Measurements from ENCODE around the gene SCAF11.
A peak's percentile ranks its signal among the peaks of the same experiment; 100 is the strongest.
"Not testable (repeated sequence)": the region's sequence is repeated elsewhere in the genome, so short reads cannot be mapped to it uniquely, and the experiment has no call there.

SCAF11 gene, protein sequence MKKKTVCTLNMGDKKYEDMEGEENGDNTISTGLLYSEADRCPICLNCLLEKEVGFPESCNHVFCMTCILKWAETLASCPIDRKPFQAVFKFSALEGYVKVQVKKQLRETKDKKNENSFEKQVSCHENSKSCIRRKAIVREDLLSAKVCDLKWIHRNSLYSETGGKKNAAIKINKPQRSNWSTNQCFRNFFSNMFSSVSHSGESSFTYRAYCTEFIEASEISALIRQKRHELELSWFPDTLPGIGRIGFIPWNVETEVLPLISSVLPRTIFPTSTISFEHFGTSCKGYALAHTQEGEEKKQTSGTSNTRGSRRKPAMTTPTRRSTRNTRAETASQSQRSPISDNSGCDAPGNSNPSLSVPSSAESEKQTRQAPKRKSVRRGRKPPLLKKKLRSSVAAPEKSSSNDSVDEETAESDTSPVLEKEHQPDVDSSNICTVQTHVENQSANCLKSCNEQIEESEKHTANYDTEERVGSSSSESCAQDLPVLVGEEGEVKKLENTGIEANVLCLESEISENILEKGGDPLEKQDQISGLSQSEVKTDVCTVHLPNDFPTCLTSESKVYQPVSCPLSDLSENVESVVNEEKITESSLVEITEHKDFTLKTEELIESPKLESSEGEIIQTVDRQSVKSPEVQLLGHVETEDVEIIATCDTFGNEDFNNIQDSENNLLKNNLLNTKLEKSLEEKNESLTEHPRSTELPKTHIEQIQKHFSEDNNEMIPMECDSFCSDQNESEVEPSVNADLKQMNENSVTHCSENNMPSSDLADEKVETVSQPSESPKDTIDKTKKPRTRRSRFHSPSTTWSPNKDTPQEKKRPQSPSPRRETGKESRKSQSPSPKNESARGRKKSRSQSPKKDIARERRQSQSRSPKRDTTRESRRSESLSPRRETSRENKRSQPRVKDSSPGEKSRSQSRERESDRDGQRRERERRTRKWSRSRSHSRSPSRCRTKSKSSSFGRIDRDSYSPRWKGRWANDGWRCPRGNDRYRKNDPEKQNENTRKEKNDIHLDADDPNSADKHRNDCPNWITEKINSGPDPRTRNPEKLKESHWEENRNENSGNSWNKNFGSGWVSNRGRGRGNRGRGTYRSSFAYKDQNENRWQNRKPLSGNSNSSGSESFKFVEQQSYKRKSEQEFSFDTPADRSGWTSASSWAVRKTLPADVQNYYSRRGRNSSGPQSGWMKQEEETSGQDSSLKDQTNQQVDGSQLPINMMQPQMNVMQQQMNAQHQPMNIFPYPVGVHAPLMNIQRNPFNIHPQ (N-terminal part only)

DNA sequence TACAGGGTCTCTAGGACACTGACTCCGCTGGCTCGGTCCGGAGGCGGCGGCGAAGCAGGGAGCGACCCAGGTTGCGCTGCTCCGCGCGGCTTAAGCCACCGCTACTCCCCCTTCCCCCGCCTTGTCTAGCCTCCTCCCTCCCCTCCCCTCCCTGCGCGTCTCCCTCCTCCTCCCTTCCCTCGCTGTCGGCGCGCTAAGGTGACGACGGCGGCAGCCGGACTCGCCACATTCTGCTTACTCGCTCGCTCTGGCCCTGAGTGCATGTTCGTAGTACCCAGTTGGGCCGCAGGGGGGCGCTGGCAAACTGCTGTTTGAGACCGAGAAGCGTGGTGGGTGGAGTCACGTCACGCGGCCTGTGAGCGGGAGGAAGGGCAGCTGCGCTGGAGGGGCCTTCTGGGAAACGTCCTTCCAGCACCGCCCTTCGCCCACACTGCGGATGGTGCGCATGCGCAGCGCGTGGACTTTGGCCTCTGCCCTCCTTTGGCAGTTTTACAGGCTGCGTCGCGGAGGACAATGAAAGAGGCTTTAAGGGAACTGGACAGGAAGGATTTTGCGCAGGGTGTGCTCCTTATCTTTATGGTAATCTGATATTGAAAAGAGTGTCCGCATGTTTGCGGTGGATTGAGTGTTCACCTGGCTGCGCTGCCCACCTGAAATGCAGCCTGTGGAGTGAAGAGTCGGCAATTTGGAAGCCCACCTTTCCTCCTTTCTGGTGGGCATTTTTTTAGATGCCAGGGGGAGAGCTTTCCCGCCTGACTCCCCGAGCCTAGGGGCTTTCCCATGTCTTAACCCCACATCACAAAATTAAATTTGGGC lies at the start of gene SCAF11:
Gene SCAF11, minus strand, starts transcription at position 107 of the 816 bp plus-strand sequence. CDS start 26,407 bp downstream, outside the sequence.
- peak; percentile 97 for DNase-seq

DNA sequence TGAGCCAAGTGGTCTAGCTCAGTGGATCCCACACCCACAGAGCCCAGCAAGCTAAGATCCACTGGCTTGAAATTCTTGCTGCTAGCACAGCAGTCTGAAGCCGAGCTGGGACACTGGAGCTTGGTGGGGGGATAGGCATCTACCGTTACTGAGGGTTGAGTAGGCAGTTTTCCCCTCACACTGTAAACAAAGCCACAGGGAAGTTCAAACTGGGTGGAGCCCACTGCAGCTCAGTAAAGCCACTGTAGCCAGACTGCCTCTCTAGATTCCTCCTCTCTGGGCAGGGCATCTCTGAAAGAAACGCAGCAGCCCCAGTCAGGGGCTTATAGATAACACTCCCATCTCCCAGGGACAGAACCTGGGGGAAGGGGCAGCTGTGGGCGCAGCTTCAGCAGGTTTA lies 46.7 kb upstream of the SCAF11 start:
- not testable (repeated sequence) for DNase-seq

DNA sequence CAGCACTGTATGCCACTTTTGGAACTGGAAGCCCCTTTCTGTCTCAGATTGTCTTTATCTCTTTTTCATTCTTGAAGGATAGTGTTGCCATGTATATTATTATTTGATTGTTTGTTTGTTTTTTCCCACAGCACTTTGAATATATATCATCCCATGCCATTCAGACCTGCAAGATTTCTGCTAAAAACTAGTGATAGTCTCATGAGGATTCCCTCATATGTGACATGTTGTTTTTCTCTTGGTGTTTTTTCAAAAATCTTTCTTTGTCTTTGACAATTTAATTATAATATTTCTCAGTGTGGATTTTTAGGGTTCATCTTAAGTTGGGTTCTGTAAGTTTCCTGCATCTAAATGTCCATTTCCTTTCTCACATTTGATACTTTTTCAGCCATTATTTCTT lies 36.8 kb upstream of the SCAF11 start:
- DNase-seq, result no peak

DNA sequence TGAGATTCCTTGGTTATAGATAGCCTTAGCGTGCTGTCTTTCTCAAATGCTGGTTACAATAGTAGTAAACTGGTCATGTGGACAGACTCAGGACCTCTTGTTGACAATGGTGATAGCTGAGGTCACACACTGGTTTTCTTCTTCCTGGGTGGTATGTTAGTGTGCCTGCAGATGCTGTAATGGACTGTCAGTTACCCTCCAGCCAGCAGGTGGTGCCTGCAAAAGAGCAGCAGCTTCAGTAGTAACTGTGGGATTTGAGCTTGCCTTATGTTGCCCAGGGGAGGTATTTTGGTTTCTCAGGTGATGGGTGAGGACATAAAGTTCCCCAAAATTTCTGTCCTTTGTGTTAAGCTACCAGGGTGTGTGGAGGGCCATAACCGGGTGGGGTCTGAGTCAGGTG lies 33.7 kb upstream of the SCAF11 start:
- no peak for DNase-seq

DNA sequence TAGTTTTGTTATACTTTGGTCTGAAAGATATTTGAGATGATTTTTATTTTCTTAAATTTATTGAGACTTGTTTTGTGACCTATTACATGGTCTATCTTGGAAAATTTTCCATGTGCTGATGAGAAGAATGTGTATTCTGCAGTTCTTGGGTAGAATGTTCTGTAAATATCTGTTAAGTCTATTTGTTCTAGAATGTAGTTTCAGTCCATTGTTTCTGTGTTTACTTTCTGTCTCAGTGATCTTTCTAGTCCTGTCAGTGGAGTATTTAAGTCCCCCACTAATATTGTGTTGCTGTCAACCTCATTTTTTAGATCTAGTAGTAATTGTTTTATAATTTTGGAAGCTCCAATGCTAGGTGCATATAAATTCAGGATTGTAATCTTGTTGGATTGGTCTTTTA lies 30.4 kb upstream of the SCAF11 start:
- no peak for DNase-seq

DNA sequence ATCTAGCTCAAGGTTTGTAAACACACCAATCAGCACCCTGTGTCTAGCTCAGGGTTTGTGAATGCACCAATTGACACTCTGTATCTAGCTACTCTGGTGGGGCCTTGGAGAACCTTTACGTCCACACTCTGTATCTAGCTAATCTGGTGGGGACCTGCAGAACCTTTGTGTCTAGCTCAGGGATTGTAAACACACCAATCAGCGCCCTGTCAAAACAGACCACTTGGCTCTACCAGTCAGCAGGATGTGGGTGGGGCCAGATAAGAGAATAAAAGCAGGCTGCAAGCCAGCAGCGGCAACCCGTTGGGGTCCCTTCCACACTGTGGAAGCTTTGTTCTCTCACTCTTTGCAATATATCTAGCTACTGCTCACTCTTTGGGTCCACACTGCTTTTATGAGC lies 28.3 kb upstream of the SCAF11 start:
- not testable (repeated sequence) for DNase-seq

DNA sequence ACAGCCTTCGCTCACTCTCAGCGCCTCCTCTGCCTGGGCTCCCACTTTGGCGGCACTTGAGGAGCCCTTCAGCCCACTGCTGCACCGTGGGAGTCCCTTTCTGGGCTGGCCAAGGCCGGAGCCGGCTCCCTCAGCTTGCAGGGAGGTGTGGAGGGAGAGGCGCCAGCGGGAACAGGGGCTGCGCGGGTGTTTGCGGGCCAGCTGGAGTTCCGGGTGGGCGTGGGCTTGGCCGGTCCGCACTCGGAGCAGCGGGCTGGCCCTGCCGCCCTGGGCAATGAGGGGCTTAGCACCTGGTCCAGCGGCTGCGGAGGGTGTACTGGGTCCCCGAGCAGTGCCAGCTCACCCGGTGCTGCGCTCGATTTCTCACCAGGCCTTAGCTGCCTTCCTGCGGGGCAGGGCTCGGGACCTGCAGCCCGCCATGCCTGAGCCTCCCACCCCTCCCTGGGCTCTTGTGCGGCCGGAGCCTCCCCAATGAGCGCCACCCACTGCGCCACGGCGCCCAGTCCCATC lies 27.5 kb upstream of the SCAF11 start:
- DNase-seq, result not testable (repeated sequence)

DNA sequence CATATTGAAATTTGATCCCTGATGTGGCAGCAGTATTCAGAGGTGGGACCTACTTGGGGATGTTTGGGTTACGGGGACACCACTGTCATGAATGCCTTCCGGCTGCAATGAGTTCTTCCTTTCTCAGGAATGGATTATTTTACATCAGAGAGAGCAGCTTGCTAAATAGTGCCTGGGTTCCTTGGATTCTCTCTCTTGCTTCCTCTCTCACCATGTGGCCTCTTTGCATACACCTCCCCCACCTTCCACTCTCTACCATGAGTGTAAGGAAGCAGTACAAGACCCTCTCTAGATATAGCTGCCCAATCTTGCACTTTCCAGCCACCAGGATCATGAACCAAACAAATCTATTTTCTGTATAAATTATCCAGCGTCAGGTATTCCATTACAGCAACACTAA lies 15.4 kb upstream of the SCAF11 start:
- DNase-seq, result no peak

DNA sequence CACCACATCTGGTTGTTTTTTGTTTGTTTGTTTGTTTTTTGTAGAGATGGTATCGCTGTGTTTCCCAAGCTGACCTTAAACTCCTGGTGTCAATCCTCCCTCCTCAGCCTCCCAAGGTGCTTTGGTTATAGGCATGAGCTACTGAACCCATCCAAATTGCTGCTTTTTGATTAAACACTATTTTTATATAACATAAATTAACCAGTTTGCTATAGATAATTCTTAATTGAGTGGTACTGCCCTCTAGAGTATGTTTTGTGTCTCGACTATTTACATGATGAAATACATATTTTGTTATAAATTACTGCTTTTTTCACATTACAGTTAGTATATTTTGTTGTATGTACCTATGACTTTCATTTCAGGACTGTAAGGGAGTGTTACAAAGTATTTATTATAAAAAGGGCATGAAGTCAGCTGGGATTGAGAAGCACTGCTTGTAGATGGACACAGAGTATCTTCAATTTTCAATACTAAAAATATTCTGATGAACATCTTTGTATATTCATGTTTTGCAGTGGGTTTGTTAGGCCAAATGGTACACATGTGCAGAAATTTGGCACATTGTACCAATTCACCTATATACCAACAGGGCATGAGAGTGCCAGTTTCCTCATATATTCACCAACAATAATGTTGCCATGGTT lies 14.9 kb upstream of the SCAF11 start:
- DNase-seq, result no peak

DNA sequence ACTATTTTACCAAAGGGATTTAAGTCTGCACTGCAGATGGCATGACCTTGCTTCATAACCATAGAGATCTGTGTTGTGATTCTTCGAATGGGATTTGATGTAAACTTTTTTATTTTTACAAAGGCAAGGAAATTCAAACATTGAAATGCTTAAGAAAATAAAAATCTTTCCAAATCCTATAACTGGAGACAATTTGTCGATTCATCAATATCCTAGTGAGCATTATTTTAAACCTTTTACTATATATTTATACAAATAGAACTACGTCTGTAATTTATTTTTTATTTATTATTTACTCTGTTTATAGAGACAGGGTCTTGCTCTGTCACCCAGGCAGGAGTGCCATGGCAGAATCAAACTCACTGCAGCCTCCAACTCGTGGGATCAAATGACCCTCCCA lies 14.3 kb upstream of the SCAF11 start:
- DNase-seq, result no peak

DNA sequence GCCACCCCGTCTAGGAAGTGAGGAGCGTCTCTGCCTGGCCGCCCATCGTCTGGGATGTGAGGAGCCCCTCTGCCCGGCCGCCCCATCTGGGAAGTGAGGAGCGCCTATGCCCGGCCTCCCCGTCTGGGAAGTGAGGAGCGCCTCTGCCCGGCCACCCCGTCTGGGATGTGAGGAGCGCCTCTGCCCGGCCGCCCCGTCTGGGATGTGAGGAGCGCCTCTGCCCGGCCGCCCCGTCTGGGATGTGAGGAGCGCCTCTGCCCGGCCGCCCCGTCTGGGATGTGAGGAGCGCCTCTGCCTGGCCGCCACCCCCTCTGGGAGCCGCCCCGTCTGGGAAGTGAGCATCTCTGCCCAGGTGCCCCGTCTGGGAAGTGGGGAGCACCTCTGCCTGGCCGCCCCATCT lies 9.7 kb upstream of the SCAF11 start:
- not testable (repeated sequence) for DNase-seq

DNA sequence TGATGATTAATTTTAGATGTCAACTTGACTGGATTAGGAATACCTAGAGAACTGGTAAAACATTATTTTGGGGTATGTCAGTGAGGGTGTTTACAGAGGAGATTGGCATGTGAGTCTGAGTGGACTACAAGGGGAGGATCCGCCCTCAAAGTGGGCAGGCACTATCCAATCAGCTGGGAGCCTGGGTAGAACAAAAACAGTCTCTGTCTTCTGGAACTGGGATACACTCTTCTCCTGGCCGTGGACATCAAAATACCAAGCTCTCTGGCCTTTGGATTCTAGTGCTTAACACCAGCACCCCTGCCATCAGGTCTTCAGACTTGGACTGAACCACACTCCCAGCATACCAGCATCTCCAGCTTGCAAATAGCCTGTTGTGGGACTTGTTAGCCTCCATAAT lies 4.4 kb upstream of the SCAF11 start:
- DNase-seq, result no peak

DNA sequence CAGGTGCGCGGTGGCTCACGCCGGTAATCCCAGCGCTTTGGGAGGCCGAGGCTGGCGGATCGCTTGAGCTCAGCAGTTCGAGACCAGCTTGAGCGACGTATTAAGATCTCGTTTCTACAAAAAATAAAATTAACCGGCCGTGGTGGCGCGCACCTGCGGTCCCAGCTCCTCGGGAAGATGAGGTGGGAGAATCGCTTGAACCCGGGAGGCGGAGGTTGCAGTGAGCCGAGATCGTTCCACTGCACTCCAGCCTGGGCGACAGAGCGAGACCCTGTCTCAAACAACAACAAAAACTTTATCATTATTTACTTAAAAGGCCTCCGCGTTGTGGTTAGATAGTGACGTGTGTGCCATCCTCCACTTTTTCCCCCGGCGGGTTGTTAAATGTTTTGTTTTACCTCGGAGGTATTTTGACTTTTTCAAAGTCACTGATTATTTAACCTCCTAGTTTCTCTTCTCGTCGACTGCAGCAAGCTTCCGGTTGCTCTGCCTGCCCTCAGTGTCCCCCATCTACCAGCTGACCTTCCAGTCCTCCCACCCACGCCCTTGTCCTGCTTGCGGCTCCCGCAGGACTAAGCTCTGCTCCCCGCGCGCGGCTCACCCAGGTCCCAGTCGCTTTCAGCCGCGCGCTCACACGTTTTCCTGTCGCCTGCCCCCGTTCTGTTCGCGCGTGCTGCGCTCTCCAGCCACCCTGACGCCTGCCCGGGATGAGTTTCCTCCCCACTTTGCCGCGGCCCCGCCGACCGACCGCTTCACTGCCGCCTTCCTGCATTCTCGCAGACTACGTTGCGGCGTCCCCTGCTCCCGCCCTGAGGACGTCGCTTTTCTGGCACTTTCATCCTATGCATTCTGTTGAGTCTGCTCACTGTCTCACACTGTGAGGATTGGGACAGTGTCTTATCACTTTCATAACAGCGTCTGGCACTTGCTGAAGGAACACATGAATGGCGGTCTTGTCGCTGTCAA lies 1.2 kb upstream of the SCAF11 start:
- DNase-seq, result peak; percentile 39

DNA sequence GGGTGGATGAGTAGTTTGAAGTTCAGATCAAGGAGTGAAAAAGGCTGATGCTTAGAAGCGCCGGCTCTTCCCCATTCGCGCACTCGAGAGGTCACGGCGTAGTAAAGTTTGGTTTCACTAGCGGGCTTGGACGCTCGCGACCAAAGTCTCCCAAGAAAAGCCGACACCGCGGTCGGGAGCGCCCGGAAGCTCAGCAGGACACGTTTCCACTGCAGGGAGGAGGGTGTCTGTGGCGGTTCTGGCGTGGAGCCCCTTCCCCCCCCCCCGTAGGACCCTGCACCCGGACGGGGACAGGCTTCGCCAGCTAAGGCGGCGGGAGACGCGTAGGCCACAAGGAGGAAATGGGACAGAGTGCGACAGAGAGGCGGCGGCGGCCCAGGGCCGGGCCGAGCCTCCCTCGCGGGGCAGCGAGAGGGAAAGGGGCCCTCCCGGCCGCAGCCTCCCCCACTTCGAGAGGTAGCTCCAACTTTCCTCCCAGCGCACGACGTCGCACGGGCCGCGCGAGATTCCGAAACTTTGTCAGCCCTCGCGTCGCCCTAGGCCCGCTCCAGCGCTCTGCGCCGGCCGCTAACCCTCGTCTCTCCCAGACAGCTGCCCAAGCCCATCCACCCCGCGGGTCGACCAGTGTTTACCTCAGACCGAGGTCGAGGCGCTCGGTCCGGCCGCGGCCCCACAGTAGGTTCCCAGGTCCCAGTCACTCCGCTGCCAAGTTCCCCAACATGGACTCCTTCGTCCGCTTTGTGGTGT lies 480 bp downstream of the SCAF11 start:
- peak; percentile 35 for DNase-seq

DNA sequence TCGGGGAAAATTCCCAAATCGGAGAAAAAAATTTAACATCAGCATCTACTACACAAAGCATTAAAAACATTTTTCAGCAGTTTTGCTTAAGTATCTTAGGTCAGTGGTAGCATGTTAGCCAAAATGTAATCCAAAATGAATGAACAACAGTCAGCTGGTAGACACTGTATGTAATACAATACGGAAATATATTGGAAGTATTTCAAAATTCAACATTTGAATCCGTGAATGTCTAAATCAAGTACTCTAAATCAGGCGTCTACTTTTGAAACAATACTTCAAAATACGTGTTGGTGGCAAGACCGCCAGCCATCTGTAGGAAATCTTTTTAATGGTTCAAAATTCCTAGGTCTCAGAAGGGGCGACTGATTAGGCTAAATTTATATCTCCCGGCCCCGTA lies 1.1 kb downstream of the SCAF11 start:
- DNase-seq, result no peak

DNA sequence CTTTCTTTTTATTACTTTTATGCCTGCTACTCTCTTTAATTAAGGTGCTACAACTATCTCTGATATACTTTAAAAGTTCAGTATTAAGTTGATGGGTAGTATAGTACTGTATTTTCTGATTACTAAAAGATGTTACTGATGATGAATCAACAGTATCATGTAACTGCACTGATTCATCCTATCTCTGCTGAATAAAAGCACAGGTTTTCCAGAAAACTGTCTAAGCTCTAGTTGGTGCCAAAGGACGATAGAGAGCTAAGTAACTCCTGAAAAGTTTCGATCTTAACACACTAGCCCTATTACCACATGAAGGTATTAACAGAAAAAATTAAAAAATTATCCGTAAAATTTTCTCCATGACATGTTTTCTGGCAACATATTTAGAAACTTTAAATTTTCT lies 2.1 kb downstream of the SCAF11 start:
- no peak for DNase-seq

DNA sequence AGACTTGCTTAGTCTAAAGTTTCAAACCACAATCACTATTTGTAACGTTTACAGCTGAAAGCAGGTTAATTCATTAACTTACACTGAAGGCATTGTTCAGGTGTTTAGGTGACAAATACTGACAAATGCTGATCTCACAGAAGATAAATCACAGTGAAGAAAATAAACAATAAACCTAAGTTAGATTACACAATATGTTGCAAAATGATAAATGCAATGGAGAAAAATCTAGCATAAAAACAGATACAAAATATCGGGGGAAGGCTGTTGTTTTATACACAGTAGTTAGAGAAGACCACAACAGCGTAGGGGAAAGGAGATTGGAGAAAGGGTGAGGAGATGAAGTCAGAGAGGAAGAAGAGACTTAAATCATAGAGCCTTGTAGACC lies 3.0 kb downstream of the SCAF11 start:
- DNase-seq, result no peak

DNA sequence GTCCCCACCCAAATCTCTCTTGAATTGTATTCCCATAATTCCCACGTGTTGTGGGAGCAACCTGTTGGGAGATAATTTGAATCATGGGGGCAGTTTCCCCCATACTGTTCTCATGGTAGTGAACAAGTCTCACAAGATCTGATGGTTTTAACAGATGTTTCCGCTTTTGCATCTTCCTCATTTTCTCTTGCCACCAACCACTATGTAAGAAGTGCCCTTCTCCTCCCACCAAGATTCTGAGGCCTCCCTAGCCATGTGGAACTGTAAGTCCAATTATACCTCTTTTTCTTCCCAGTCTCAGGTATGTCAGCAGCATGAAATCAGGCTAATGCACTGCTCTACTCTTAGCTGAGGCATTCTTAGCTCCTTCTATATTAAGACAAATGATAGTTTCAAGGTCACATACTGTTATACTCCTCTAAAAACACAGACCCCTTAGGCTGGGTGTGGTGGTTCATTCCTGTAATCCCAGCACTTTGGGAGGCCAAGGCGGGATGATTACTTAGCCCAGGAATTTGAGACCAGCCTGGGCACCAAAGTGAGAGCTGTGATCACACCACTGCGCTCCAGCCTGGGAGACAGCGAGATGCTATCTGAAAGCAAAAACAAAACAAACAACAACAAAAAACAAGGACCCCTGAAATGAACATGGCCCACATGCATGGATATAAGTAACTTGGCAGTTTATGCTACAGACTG lies 3.6 kb downstream of the SCAF11 start:
- no peak for DNase-seq

Data from DMS79 (cell line).